T-helper 1 cell treated with Interleukin-12 subunit alpha and Interleukin-12 subunit beta and Interleukin-4 antibody, amounts not matched to agents 30 ng/mL and 1 ng/mL, for 36 hours (primary cell): ENCODE data around the gene G2E3. TPM values are rescaled to one million over a fixed set of nuclear protein-coding genes. Genes with fewer than 3 reads are reported as not detected.
"Not testable (repeated sequence)": the region's sequence is repeated elsewhere in the genome, so short reads cannot be mapped to it uniquely, and the experiment has no call there.

Experiments used
- intact Hi-C: fragments of 100-400 bp; cut with micrococcal nuclease; formaldehyde crosslinking; loops from one replicate; pipeline ENCODE4 v1.15.1; 2024
- total RNA-seq: library from RNA; stranded (reverse); gene quantifications from 2 replicates; pipeline ENCODE4 v1.2.3, GENCODE V29; 2022

G2E3 gene
- total RNA-seq, 1 donor from 2014 or later: 34.3 TPM

- intact Hi-C loops: no loop called here
Observed at GRCh38 chr14:30600922-30601918, 42.3 kb downstream of the G2E3 start.

GRCh38 chr14:30603402-30603801 is 44.4 kb downstream of the G2E3 start:
- intact Hi-C loops: no loop called here

- intact Hi-C loops: not testable (repeated sequence)
Observed at GRCh38 chr14:30604696-30605095, 45.7 kb downstream of the G2E3 start.

GRCh38 chr14:30607156-30607780 is 48.3 kb downstream of the G2E3 start:
- intact Hi-C loops: no loop called here

- intact Hi-C loops: no loop called here
Observed at GRCh38 chr14:30608533-30609006, 49.6 kb downstream of the G2E3 start.

GRCh38 chr14:30610787-30611343 is 51.9 kb downstream of the G2E3 start:
- intact Hi-C loops: loop anchor here (1.0 kb wide), 1 partner anchor 236 kb away; no protein-coding TSS in a partner anchor

- intact Hi-C loops: no loop called here
Observed at GRCh38 chr14:30614155-30614554, 55.2 kb downstream of the G2E3 start.

- intact Hi-C loops: loop anchor here (5.0 to 10.0 kb wide), 4 partner anchors 507 to 1585 kb away; partner anchors contain the start of genes ARHGAP5, RNU6-7 and RNU6-8
Observed at GRCh38 chr14:30620178-30620577, 61.2 kb downstream of the G2E3 start.

- intact Hi-C loops: loop anchor here (1.0 to 10.0 kb wide), 5 partner anchors 8 to 1583 kb away; partner anchors contain the start of genes ARHGAP5, RNU6-7 and RNU6-8
Observed at GRCh38 chr14:30621354-30621939, 62.5 kb downstream of the G2E3 start.

- intact Hi-C loops: loop anchor here (1.0 to 10.0 kb wide), 12 partner anchors 9 to 1583 kb away; partner anchors contain the start of genes AP4S1, ARHGAP5, DTD2 and G2E3
Observed at GRCh38 chr14:30621940-30622830, 63.2 kb downstream of the G2E3 start, which contains the start of gene SCFD1. Gene SCFD1 (plus strand): TSS chr14:30622319. CDS start chr14:30622339, 20 bp downstream.

- intact Hi-C loops: loop anchor here (2.0 to 10.0 kb wide), 5 partner anchors 33 to 1581 kb away; partner anchors contain the start of genes ARHGAP5, RNU6-7 and RNU6-8
Observed at GRCh38 chr14:30623412-30624131, 64.6 kb downstream of the G2E3 start.

- intact Hi-C loops: loop anchor here (5.0 to 10.0 kb wide), 4 partner anchors 503 to 1581 kb away; partner anchors contain the start of genes ARHGAP5, RNU6-7 and RNU6-8
Observed at GRCh38 chr14:30624132-30624423, 65.1 kb downstream of the G2E3 start.

GRCh38 chr14:30625533-30625932 is 66.6 kb downstream of the G2E3 start:
- intact Hi-C loops: loop anchor here (10.0 kb wide), 2 partner anchors 729 to 1579 kb away; partner anchors contain the start of genes RNU6-7 and RNU6-8

GRCh38 chr14:30629432-30629831 is 70.5 kb downstream of the G2E3 start:
- intact Hi-C loops: loop anchor here (10.0 kb wide), 2 partner anchors 725 to 1575 kb away; partner anchors contain the start of genes RNU6-7 and RNU6-8

- intact Hi-C loops: no loop called here
Observed at GRCh38 chr14:30630248-30630647, 71.3 kb downstream of the G2E3 start.

- intact Hi-C loops: no loop called here
Observed at GRCh38 chr14:30632730-30633129, 73.8 kb downstream of the G2E3 start.

GRCh38 chr14:30638926-30639325 is 80.0 kb downstream of the G2E3 start:
- intact Hi-C loops: no loop called here

GRCh38 chr14:30641207-30641606 is 82.2 kb downstream of the G2E3 start:
- intact Hi-C loops: no loop called here

GRCh38 chr14:30644462-30644861 is 85.5 kb downstream of the G2E3 start:
- intact Hi-C loops: not testable (repeated sequence)
